Stimulated activated CD4-positive, alpha-beta T cell treated with anti-CD3 and anti-CD28 coated beads, Interleukin-2, amount 100 ng/mL, for 48 hours (primary cell): Measurements from ENCODE around the gene HCAR2.
"Not testable (repeated sequence)": the region's sequence is repeated elsewhere in the genome, so short reads cannot be mapped to it uniquely, and the experiment has no call there.

Experiments
- DNase-seq, 2 donors: peaks; one replicate each; pipeline ENCODE4 v3.0.0-alpha.2; 2020

Gene HCAR2

GRCh38 chr12:122715211-122715610 lies 12.1 kb upstream of the HCAR2 start:
- not testable (repeated sequence) for DNase-seq

GRCh38 chr12:122713491-122714188 lies 10.5 kb upstream of the HCAR2 start:
- DNase-seq, result not testable (repeated sequence)

GRCh38 chr12:122711266-122711665 lies 8.1 kb upstream of the HCAR2 start:
- not testable (repeated sequence) for DNase-seq

GRCh38 chr12:122710341-122710740 lies 7.2 kb upstream of the HCAR2 start:
- DNase-seq, result not testable (repeated sequence)

- not testable (repeated sequence) for DNase-seq
Measured at GRCh38 chr12:122709287-122709686, 6.1 kb upstream of the HCAR2 start.

GRCh38 chr12:122703841-122704240 lies 684 bp upstream of the HCAR2 start:
- DNase-seq, result not testable (repeated sequence)

- DNase-seq, result not testable (repeated sequence)
Measured at GRCh38 chr12:122701481-122701880, 1.7 kb downstream of the HCAR2 start.

GRCh38 chr12:122700038-122700710 lies 3.0 kb downstream of the HCAR2 start:
- not testable (repeated sequence) for DNase-seq

- DNase-seq, result not testable (repeated sequence)
Measured at GRCh38 chr12:122696922-122697321, 6.2 kb downstream of the HCAR2 start.

GRCh38 chr12:122691566-122691965 lies 11.6 kb downstream of the HCAR2 start:
- DNase-seq, result no peak

- DNase-seq, result no peak
Measured at GRCh38 chr12:122688291-122688690, 14.9 kb downstream of the HCAR2 start.

- DNase-seq, result no peak
Measured at GRCh38 chr12:122687086-122687485, 16.1 kb downstream of the HCAR2 start.

- DNase-seq, result no peak
Measured at GRCh38 chr12:122686538-122686937, 16.6 kb downstream of the HCAR2 start.

GRCh38 chr12:122684297-122684813 lies 18.8 kb downstream of the HCAR2 start:
- DNase-seq, result no peak

- DNase-seq, result no peak
Measured at GRCh38 chr12:122681814-122682213, 21.3 kb downstream of the HCAR2 start.

GRCh38 chr12:122680989-122681388 lies 22.2 kb downstream of the HCAR2 start:
- DNase-seq, result not testable (repeated sequence)

- DNase-seq, result not testable (repeated sequence)
Measured at GRCh38 chr12:122676781-122677180, 26.4 kb downstream of the HCAR2 start.

- DNase-seq, result not testable (repeated sequence)
Measured at GRCh38 chr12:122676015-122676414, 27.1 kb downstream of the HCAR2 start.

- no peak for DNase-seq
Measured at GRCh38 chr12:122672515-122672914, 30.6 kb downstream of the HCAR2 start.

- DNase-seq, result no peak
Measured at GRCh38 chr12:122669397-122670070, 33.6 kb downstream of the HCAR2 start.

GRCh38 chr12:122668268-122668667 lies 34.9 kb downstream of the HCAR2 start:
- no peak for DNase-seq

GRCh38 chr12:122665759-122666158 lies 37.4 kb downstream of the HCAR2 start:
- DNase-seq, result no peak

GRCh38 chr12:122665349-122665748 lies 37.8 kb downstream of the HCAR2 start:
- DNase-seq, result no peak

- no peak for DNase-seq
Measured at GRCh38 chr12:122661938-122662337, 41.2 kb downstream of the HCAR2 start.
